HG03025 (cell line): ENCODE measurements around the gene RAB40B.
"Not testable (repeated sequence)": the region's sequence is repeated elsewhere in the genome, so short reads cannot be mapped to it uniquely, and the experiment has no call there.

Experiments used
- ATAC-seq: cut with Tn5 transposase; IDR thresholded peaks from one replicate; pipeline ENCODE4 v1.9.1; 2021; ENCODE audit warnings: mild to moderate bottlenecking, moderate library complexity; ENCODE audit not compliant: unreplicated experiment, low FRiP score

RAB40B gene

GRCh38 chr17:82655523-82655922 lies 43.0 kb downstream of the RAB40B start:
- no peak for ATAC-seq

- no peak for ATAC-seq
Observed at GRCh38 chr17:82655038-82655479, 43.4 kb downstream of the RAB40B start.

GRCh38 chr17:82654611-82655010 lies 43.9 kb downstream of the RAB40B start:
- not testable (repeated sequence) for ATAC-seq

- ATAC-seq, result no peak
Observed at GRCh38 chr17:82653651-82654528, 44.6 kb downstream of the RAB40B start.

GRCh38 chr17:82650723-82651122 lies 47.8 kb downstream of the RAB40B start:
- no peak for ATAC-seq

- no peak for ATAC-seq
Observed at GRCh38 chr17:82649501-82650261, 48.8 kb downstream of the RAB40B start.

GRCh38 chr17:82648742-82649331 lies 49.7 kb downstream of the RAB40B start:
- no peak for ATAC-seq

- peak; percentile 70 for ATAC-seq
Observed at GRCh38 chr17:82648165-82648668, 50.3 kb downstream of the RAB40B start, which contains the start of gene WDR45B. WDR45B (minus strand) TSS chr17:82648444; CDS start chr17:82648340, 104 bp downstream.

GRCh38 chr17:82647593-82648164 lies 50.8 kb downstream of the RAB40B start:
- peak; percentile 27 for ATAC-seq

- ATAC-seq, result no peak
Observed at GRCh38 chr17:82645516-82645915, 53.0 kb downstream of the RAB40B start.

GRCh38 chr17:82644148-82644547 lies 54.4 kb downstream of the RAB40B start:
- ATAC-seq, result no peak

- no peak for ATAC-seq
Observed at GRCh38 chr17:82642022-82642421, 56.5 kb downstream of the RAB40B start.

- no peak for ATAC-seq
Observed at GRCh38 chr17:82640036-82640435, 58.5 kb downstream of the RAB40B start.

GRCh38 chr17:82639628-82640027 lies 58.9 kb downstream of the RAB40B start:
- no peak for ATAC-seq

GRCh38 chr17:82638183-82638773 lies 60.2 kb downstream of the RAB40B start:
- ATAC-seq, result no peak

- ATAC-seq, result no peak
Observed at GRCh38 chr17:82636626-82637598, 61.6 kb downstream of the RAB40B start.

GRCh38 chr17:82633343-82633742 lies 65.2 kb downstream of the RAB40B start:
- no peak for ATAC-seq

- no peak for ATAC-seq
Observed at GRCh38 chr17:82632451-82632850, 66.0 kb downstream of the RAB40B start.

- ATAC-seq, result no peak
Observed at GRCh38 chr17:82631544-82631943, 67.0 kb downstream of the RAB40B start.
